GM23338 (cell line): ENCODE measurements around the gene MEGF6. TPM values are rescaled to one million over a fixed set of nuclear protein-coding genes. Genes with fewer than 3 reads are reported as not detected.

Experiments
- ATAC-seq: fragments of 200-7000 bp; cut with Tn5 transposase; 3 replicates; pipeline ENCODE4 v1.9.1; 2020
- DNase-seq: peaks from one replicate; pipeline ENCODE4 v3.0.0-alpha.2; 2015; ENCODE audit warnings: low spot score
- H2AFZ ChIP-seq: fragments of 200-600 bp; sonication (generic); 2 replicates; pipeline ENCODE4 v1.8.0; 2016; ENCODE audit warnings: antibody characterized with exemption, mild to moderate bottlenecking, moderate library complexity
- H3F3A ChIP-seq: fragments of 200-600 bp; sonication (generic); replicated peaks from 2 replicates; pipeline ENCODE4 v1.8.0; 2017; ENCODE audit warnings: antibody characterized with exemption, mixed run types, low read depth
- H3K27ac ChIP-seq: fragments of 200-600 bp; sonication (generic); 2 replicates; pipeline ENCODE4 v1.6.1; 2016; ENCODE audit warnings: low read depth
- H3K27me3 ChIP-seq: fragments of 200-600 bp; sonication (generic); 2 replicates; pipeline ENCODE4 v1.8.0; 2016; ENCODE audit warnings: mild to moderate bottlenecking, mixed run types, moderate library complexity; ENCODE audit not compliant: insufficient read depth
- H3K36me3 ChIP-seq: fragments of 200-600 bp; sonication (generic); 2 replicates; pipeline ENCODE4 v1.8.0; 2016; ENCODE audit warnings: mild to moderate bottlenecking; ENCODE audit not compliant: insufficient read depth
- H3K4me1 ChIP-seq: fragments of 200-600 bp; sonication (generic); 2 replicates; pipeline ENCODE4 v1.8.0; 2016; ENCODE audit warnings: mild to moderate bottlenecking, moderate library complexity; ENCODE audit not compliant: insufficient read depth
- H3K4me2 ChIP-seq: fragments of 200-600 bp; sonication (generic); 2 replicates; pipeline ENCODE4 v1.7.1; 2017; ENCODE audit warnings: mixed run types
- H3K4me3 ChIP-seq: fragments of 200-600 bp; sonication (generic); 2 replicates; pipeline ENCODE4 v1.6.1; 2016; ENCODE audit warnings: mixed run types
- H3K79me2 ChIP-seq: fragments of 200-600 bp; sonication (generic); replicated peaks from 2 replicates; pipeline ENCODE4 v1.8.0; 2017; ENCODE audit warnings: mild to moderate bottlenecking; ENCODE audit not compliant: insufficient read depth
- H3K9me2 ChIP-seq: fragments of 200-600 bp; sonication (generic); 2 replicates; pipeline ENCODE4 v1.8.0; 2017; ENCODE audit not compliant: insufficient read depth
- H4K20me1 ChIP-seq: fragments of 200-600 bp; sonication (generic); replicated peaks from 2 replicates; pipeline ENCODE4 v1.8.0; 2017; ENCODE audit warnings: mild to moderate bottlenecking; ENCODE audit not compliant: insufficient read depth
- H3K27ac Mint-ChIP-seq: 2 replicates; pipeline ENCODE4 v1.8.0; 2020; ENCODE audit warnings: inconsistent platforms, mild to moderate bottlenecking, moderate library complexity, mixed read lengths
- H3K27me3 Mint-ChIP-seq: 3 replicates; pipeline ENCODE4 v1.8.0; 2022; ENCODE audit warnings: low read depth, mild to moderate bottlenecking, moderate library complexity, mixed read lengths, inconsistent platforms; ENCODE audit not compliant: insufficient read depth, poor library complexity
- H3K36me3 Mint-ChIP-seq: 3 replicates; pipeline ENCODE4 v1.8.0; 2021; ENCODE audit warnings: low read depth, mild to moderate bottlenecking, inconsistent platforms, moderate library complexity, mixed read lengths
- H3K4me1 Mint-ChIP-seq: 3 replicates; pipeline ENCODE4 v1.8.0; 2020; ENCODE audit warnings: mild to moderate bottlenecking, inconsistent platforms, mixed read lengths
- H3K4me3 Mint-ChIP-seq: 3 replicates; pipeline ENCODE4 v1.8.0; 2021; ENCODE audit warnings: moderate library complexity, mild to moderate bottlenecking, inconsistent platforms, mixed read lengths
- H3K9me3 Mint-ChIP-seq: 3 replicates; pipeline ENCODE4 v1.8.0; 2020; ENCODE audit warnings: moderate library complexity, mild to moderate bottlenecking, inconsistent platforms, mixed read lengths
- CREB1 ChIP-seq: fragments of 250-450 bp; sonication (Bioruptor Pico); IDR thresholded peaks from 2 replicates; pipeline ENCODE4 v1.5.0; 2020; ENCODE audit warnings: low read depth, mild to moderate bottlenecking, moderate library complexity
- CTCF ChIP-seq, 2 experiments: fragments of 200-600 bp in 1 of 2; sonication (generic) in 1 of 2; conservative IDR thresholded peaks; 2 replicates each; pipeline versions ENCODE4 v1.5.1 to v1.6.1; 2016 to 2017; ENCODE audit warnings: antibody characterized with exemption in 2 of 2, low read depth in 2 of 2, mild to moderate bottlenecking in 2 of 2, moderate library complexity in 1 of 2
- ETS1 ChIP-seq: IDR thresholded peaks from 2 replicates; pipeline ENCODE4 v1.6.1; 2016; ENCODE audit warnings: antibody characterized with exemption
- EZH2 ChIP-seq: fragments of 200-600 bp; sonication (generic); IDR thresholded peaks from one replicate; pipeline ENCODE4 v1.8.0; 2017; ENCODE audit warnings: antibody characterized with exemption, mild to moderate bottlenecking, low read depth; ENCODE audit not compliant: unreplicated experiment
- EZH2phosphoT487 ChIP-seq: fragments of 200-600 bp; sonication (generic); IDR thresholded peaks from one replicate; pipeline ENCODE4 v1.8.1; 2018; ENCODE audit warnings: antibody characterized with exemption; ENCODE audit not compliant: unreplicated experiment
- JUNB ChIP-seq: IDR thresholded peaks from one replicate; pipeline ENCODE4 v1.6.1; 2016; ENCODE audit warnings: antibody characterized with exemption; ENCODE audit not compliant: unreplicated experiment
- NANOG ChIP-seq: IDR thresholded peaks from 2 replicates; pipeline ENCODE4 v1.6.1; 2016; ENCODE audit warnings: antibody characterized with exemption, borderline replicate concordance
- POLR2AphosphoS5 ChIP-seq: IDR thresholded peaks from 2 replicates; pipeline ENCODE4 v1.6.1; 2016; ENCODE audit warnings: antibody characterized with exemption, low read depth
- STAT1 ChIP-seq: IDR thresholded peaks from one replicate; pipeline ENCODE4 v1.6.1; 2016; ENCODE audit warnings: antibody characterized with exemption; ENCODE audit not compliant: unreplicated experiment
- ZNF114 ChIP-seq: fragments of 250-450 bp; sonication (Bioruptor Pico); IDR thresholded peaks from 2 replicates; pipeline ENCODE4 v1.5.0; 2020; ENCODE audit warnings: mild to moderate bottlenecking, moderate library complexity
- ZNF331 ChIP-seq: fragments of 250-450 bp; sonication (Bioruptor Pico); IDR thresholded peaks from 2 replicates; pipeline ENCODE4 v1.5.0; 2020; ENCODE audit warnings: low read depth, mild to moderate bottlenecking, moderate library complexity
- ZNF462 ChIP-seq: fragments of 250-450 bp; sonication (Bioruptor Pico); IDR thresholded peaks from 2 replicates; pipeline ENCODE4 v1.5.0; 2020; ENCODE audit warnings: mild to moderate bottlenecking, moderate library complexity
- polyA plus RNA-seq: library from polyadenylated mRNA; unstranded; fragments of >200 nt; fragmentation: Nextera tagmentation; extraction: Ambion mirVana; gene quantifications from 2 replicates; pipeline ENCODE4 v1.2.1, GENCODE V29; 2016
- total RNA-seq: library from RNA; depleted of rRNA; stranded (reverse); fragments of >200 nt; shearing (Covaris generic); gene quantifications from 2 replicates; pipeline ENCODE4 v1.2.3, GENCODE V29; 2014

MEGF6 gene
- total and polyA plus RNA-seq, 2 experiments from 2014 or later, result 4.0 to 21.4 TPM

- Histone ChIP-seq H4K20me1 (no peaks in the 10 kb centered on the region; the same call in 1 of the 2 replicates), H3K4me1 (peaks cover 9% of the 10 kb centered on the region; the same call in 1 of the 2 replicates), H3K9me2 (no peaks in the 10 kb centered on the region), H3K4me3 (no peak overlapping the region), H3K79me2 (0 out of 2 replicates have a peak, but pooled peaks cover 15% of the 10 kb centered on the region), H3K27me3 (peaks cover 15% of the 10 kb centered on the region), H3K4me2 (0 out of 2 replicates have a peak overlapping the region, but pooled peaks have one; percentile 93), H3K36me3 (no peaks in the 10 kb centered on the region), H3K27ac (no peak overlapping the region), H2AFZ (no peak overlapping the region), H3F3A (no peaks in the 10 kb centered on the region)
- no peak overlapping the region for H3K27ac Mint-ChIP-seq
- H3K4me3 Mint-ChIP-seq, result peak overlapping the region; percentile 26; the same call in 1 of the 3 replicates
- H3K9me3 Mint-ChIP-seq, result no peaks in the 10 kb centered on the region
- H3K27me3 Mint-ChIP-seq, result peaks cover 28% of the 10 kb centered on the region
- DNase-seq (no peak), ATAC-seq (no peak)
- TF ChIP-seq STAT1 (no peak), EZH2phosphoT487 (no peak), JUNB (no peak), POLR2AphosphoS5 (no peak), ZNF331 (no peak), ZNF114 (CRISPR knock-in tag) (no peak), NANOG (no peak), CREB1 (no peak), EZH2 (no peak)
- H3K4me1 Mint-ChIP-seq, result peaks cover 31% of the 10 kb centered on the region
- no peaks in the 10 kb centered on the region for H3K36me3 Mint-ChIP-seq
These were observed 2.1 kb downstream of the MEGF6 start for GRCh38 chr1:3609016-3609768.

- H3K4me3 Mint-ChIP-seq, result no peak overlapping the region
- H3K4me1 Mint-ChIP-seq, result peaks cover 20% of the 10 kb centered on the region
- Histone ChIP-seq H4K20me1 (no peaks in the 10 kb centered on the region; the same call in 1 of the 2 replicates), H3K4me1 (peaks cover 5% of the 10 kb centered on the region; the same call in 1 of the 2 replicates), H3K27ac (no peak overlapping the region), H2AFZ (no peak overlapping the region), H3K36me3 (no peaks in the 10 kb centered on the region), H3K4me2 (no peak overlapping the region), H3K27me3 (peaks cover 13% of the 10 kb centered on the region), H3K4me3 (no peak overlapping the region), H3K79me2 (0 out of 2 replicates have a peak, but pooled peaks cover 15% of the 10 kb centered on the region), H3K9me2 (no peaks in the 10 kb centered on the region), H3F3A (no peaks in the 10 kb centered on the region)
- ATAC-seq (no peak), DNase-seq (no peak)
- no peak overlapping the region for H3K27ac Mint-ChIP-seq
- H3K27me3 Mint-ChIP-seq, result peaks cover 21% of the 10 kb centered on the region
- H3K9me3 Mint-ChIP-seq, result no peaks in the 10 kb centered on the region
- no peaks in the 10 kb centered on the region for H3K36me3 Mint-ChIP-seq
- no peak for TF ChIP-seq CREB1
- TF ChIP-seq EZH2, result no peak
- no peak for TF ChIP-seq EZH2phosphoT487
- TF ChIP-seq POLR2AphosphoS5, result no peak
- no peak for TF ChIP-seq ZNF462 (CRISPR knock-in tag)
- no peak for TF ChIP-seq ETS1
- no peak for TF ChIP-seq NANOG
- TF ChIP-seq JUNB, result no peak
- no peak for TF ChIP-seq CTCF (conservative IDR thresholded peaks at IDR 0.05; ENCODE audit: low read depth in 2 of 2)
- TF ChIP-seq STAT1, result no peak
- TF ChIP-seq ZNF114 (CRISPR knock-in tag), result no peak
These were observed 3.2 kb downstream of the MEGF6 start for GRCh38 chr1:3608154-3608553.
